ENCODE data around the gene SYNPO2L.
A peak's percentile ranks its signal among the peaks of the same experiment; 100 is the strongest.

The SYNPO2L gene

DNA sequence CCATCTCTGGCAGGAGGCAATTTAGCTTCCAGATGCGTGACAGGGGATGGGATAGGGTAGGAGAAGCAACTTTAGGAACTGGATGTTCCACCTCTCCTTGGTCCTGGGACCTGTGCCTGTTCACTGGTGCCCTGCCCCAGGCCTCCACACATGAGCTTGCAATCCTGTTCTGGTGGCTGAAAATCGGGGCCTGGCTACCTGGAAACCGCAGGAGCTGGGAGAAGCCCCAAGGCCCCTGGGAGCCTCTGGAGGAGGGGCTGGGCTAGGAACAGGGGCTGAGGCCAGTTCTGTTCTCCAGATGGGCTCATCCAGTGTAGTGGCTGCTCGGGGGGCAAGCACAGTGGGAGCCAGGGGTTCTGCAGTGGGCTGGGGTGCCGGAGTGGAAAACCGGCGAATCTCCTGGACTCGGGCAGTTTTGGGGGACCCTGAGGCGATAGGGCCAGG, 9.2 kb downstream of the SYNPO2L start:
- no peak for DNase-seq (ENCODE audit: low spot score)
- no peak overlapping the region for H3K27ac ChIP-seq (replicated peaks; ENCODE audit: low read length)

GRCh38 chr10:73645251-73645650, 10.6 kb downstream of the SYNPO2L start:
- no peaks in the 10 kb centered on the region for H3K36me3 ChIP-seq (replicated peaks in 1 of 2; ENCODE audit: control insufficient read depth in 2 of 2, insufficient read depth in 2 of 2, low read length in 2 of 2)
- no peak overlapping the region for H4K8ac ChIP-seq (ENCODE audit: low read depth, low read length)
- no peak overlapping the region for H3K4me2 ChIP-seq (ENCODE audit: insufficient read depth, low read length, poor library complexity, severe bottlenecking)
- H3K9ac ChIP-seq (ENCODE audit: low read depth, low read length, poor library complexity): no peak overlapping the region
- H2BK120ac ChIP-seq (ENCODE audit: low read depth, low read length): no peak overlapping the region
- no peak overlapping the region for H2AK5ac ChIP-seq (ENCODE audit: low read depth, low read length)
- H2AFZ ChIP-seq (ENCODE audit: low read length): peak overlapping the region; percentile 79
- no peak overlapping the region for H3K18ac ChIP-seq (ENCODE audit: low read length)
- peaks cover 0 to 23% of the 10 kb centered on the region in 2 donors for H3K4me1 ChIP-seq (ENCODE audit: control insufficient read depth in 2 of 2, insufficient read depth in 1 of 2, low read depth in 1 of 2, low read length in 2 of 2)
- no peaks in the 10 kb centered on the region for H3K9me3 ChIP-seq (replicated peaks in 1 of 2; ENCODE audit: control insufficient read depth in 2 of 2, insufficient read depth in 1 of 2, low read depth in 1 of 2, low read length in 2 of 2)
- H4K91ac ChIP-seq (ENCODE audit: low read depth, low read length, poor library complexity): no peak overlapping the region
- H3K4me3 ChIP-seq (ENCODE audit: low read length in 2 of 2): no peak overlapping the region
- no peak overlapping the region for H3K4ac ChIP-seq (ENCODE audit: low read length)
- no peak overlapping the region for H2BK12ac ChIP-seq (ENCODE audit: low read length)
- H2BK15ac ChIP-seq (ENCODE audit: low read length): peak overlapping the region; percentile 11
- H3K14ac ChIP-seq (ENCODE audit: low read length): no peak overlapping the region
- DNase-seq (ENCODE audit: low spot score): no peak
- no peak overlapping the region for H3K27ac ChIP-seq (replicated peaks; ENCODE audit: low read length)
- H2BK5ac ChIP-seq (ENCODE audit: low read length): no peak overlapping the region
- peaks cover 0 to 4% (median 0%) of the 10 kb centered on the region in 3 experiments for H3K27me3 ChIP-seq (ENCODE audit: control insufficient read depth in 3 of 3, insufficient read depth in 3 of 3, low read depth in 1 of 3, low read length in 3 of 3)
- no peak overlapping the region for H3K23ac ChIP-seq (ENCODE audit: low read depth, low read length, poor library complexity)
- H3K79me1 ChIP-seq (ENCODE audit: low read depth, low read length): no peaks in the 10 kb centered on the region
- WGBS, 2 donors (ENCODE audit: extremely low coverage in 2 of 2, insufficient read length in 2 of 2, insufficient replicate concordance in 1 of 2): 100% methylated on average over 1 of the region's 3 CpGs

More for the DNA sequence above, 9.2 kb downstream of the SYNPO2L start:
- Histone ChIP-seq H4K8ac (ENCODE audit: low read depth, low read length) (peak overlapping the region; percentile 89), H3K79me1 (ENCODE audit: low read depth, low read length) (peaks cover 1% of the 10 kb centered on the region), H4K91ac (ENCODE audit: low read depth, low read length, poor library complexity) (no peak overlapping the region), H3K4me3 (ENCODE audit: low read length in 2 of 2) (no peak overlapping the region), H2BK15ac (ENCODE audit: low read length) (peak overlapping the region; percentile 98), H3K36me3 (replicated peaks in 1 of 2; ENCODE audit: control insufficient read depth in 2 of 2, insufficient read depth in 2 of 2, low read length in 2 of 2) (no peaks in the 10 kb centered on the region), H2BK5ac (ENCODE audit: low read length) (peak overlapping the region; percentile 95), H3K23ac (ENCODE audit: low read depth, low read length, poor library complexity) (no peak overlapping the region), H2BK120ac (ENCODE audit: low read depth, low read length) (no peak overlapping the region), H2AK5ac (ENCODE audit: low read depth, low read length) (peak overlapping the region; percentile 91), H3K18ac (ENCODE audit: low read length) (peak overlapping the region; percentile 96), H3K4me2 (ENCODE audit: insufficient read depth, low read length, poor library complexity, severe bottlenecking) (no peak overlapping the region), H2AFZ (ENCODE audit: low read length) (peak overlapping the region; percentile 95), H3K9ac (ENCODE audit: low read depth, low read length, poor library complexity) (peak overlapping the region; percentile 25), H3K14ac (ENCODE audit: low read length) (no peak overlapping the region), H3K27me3 (ENCODE audit: control insufficient read depth in 3 of 3, insufficient read depth in 3 of 3, low read depth in 1 of 3, low read length in 3 of 3) (no peaks in the 10 kb centered on the region), H3K4ac (ENCODE audit: low read length) (peak overlapping the region; percentile 62), H2BK12ac (ENCODE audit: low read length) (no peak overlapping the region), H3K4me1 (ENCODE audit: control insufficient read depth in 2 of 2, insufficient read depth in 1 of 2, low read depth in 1 of 2, low read length in 2 of 2) (peaks cover 0 to 23% of the 10 kb centered on the region in 2 donors), H3K9me3 (replicated peaks in 1 of 2; ENCODE audit: control insufficient read depth in 2 of 2, insufficient read depth in 1 of 2, low read depth in 1 of 2, low read length in 2 of 2) (no peaks in the 10 kb centered on the region)
- WGBS, 2 donors (ENCODE audit: extremely low coverage in 2 of 2, insufficient read length in 2 of 2, insufficient replicate concordance in 1 of 2): no CpG with 5 or more reads among the region's 9 CpGs

- no peak overlapping the region for H3K18ac ChIP-seq (ENCODE audit: low read length)
- no CpG with 5 or more reads among the region's 1 CpG for WGBS, 2 donors (ENCODE audit: extremely low coverage in 2 of 2, insufficient read length in 2 of 2, insufficient replicate concordance in 1 of 2)
- H2AK5ac ChIP-seq (ENCODE audit: low read depth, low read length): no peak overlapping the region
- H3K4me1 ChIP-seq (ENCODE audit: control insufficient read depth in 2 of 2, insufficient read depth in 1 of 2, low read depth in 1 of 2, low read length in 2 of 2): peaks cover 0 to 23% of the 10 kb centered on the region in 2 donors
- H3K23ac ChIP-seq (ENCODE audit: low read depth, low read length, poor library complexity): no peak overlapping the region
- H2BK15ac ChIP-seq (ENCODE audit: low read length): peak overlapping the region; percentile 11
- no peak overlapping the region for H2BK12ac ChIP-seq (ENCODE audit: low read length)
- no peak overlapping the region for H3K4ac ChIP-seq (ENCODE audit: low read length)
- no peak for DNase-seq (ENCODE audit: low spot score)
- H3K27ac ChIP-seq (replicated peaks; ENCODE audit: low read length): no peak overlapping the region
- H3K4me2 ChIP-seq (ENCODE audit: insufficient read depth, low read length, poor library complexity, severe bottlenecking): no peak overlapping the region
- no peak overlapping the region for H3K9ac ChIP-seq (ENCODE audit: low read depth, low read length, poor library complexity)
- H4K91ac ChIP-seq (ENCODE audit: low read depth, low read length, poor library complexity): no peak overlapping the region
- H3K14ac ChIP-seq (ENCODE audit: low read length): no peak overlapping the region
- H3K36me3 ChIP-seq (replicated peaks in 1 of 2; ENCODE audit: control insufficient read depth in 2 of 2, insufficient read depth in 2 of 2, low read length in 2 of 2): no peaks in the 10 kb centered on the region
- no peak overlapping the region for H2BK120ac ChIP-seq (ENCODE audit: low read depth, low read length)
- H2BK5ac ChIP-seq (ENCODE audit: low read length): no peak overlapping the region
- H3K4me3 ChIP-seq (ENCODE audit: low read length in 2 of 2): no peak overlapping the region
- no peaks in the 10 kb centered on the region for H3K79me1 ChIP-seq (ENCODE audit: low read depth, low read length)
- peaks cover 0 to 4% (median 0%) of the 10 kb centered on the region in 3 experiments for H3K27me3 ChIP-seq (ENCODE audit: control insufficient read depth in 3 of 3, insufficient read depth in 3 of 3, low read depth in 1 of 3, low read length in 3 of 3)
- no peak overlapping the region for H4K8ac ChIP-seq (ENCODE audit: low read depth, low read length)
- H3K9me3 ChIP-seq (replicated peaks in 1 of 2; ENCODE audit: control insufficient read depth in 2 of 2, insufficient read depth in 1 of 2, low read depth in 1 of 2, low read length in 2 of 2): no peaks in the 10 kb centered on the region
- H2AFZ ChIP-seq (ENCODE audit: low read length): peak overlapping the region; percentile 79
These were observed 11.1 kb downstream of the SYNPO2L start for GRCh38 chr10:73644767-73645166.

DNA sequence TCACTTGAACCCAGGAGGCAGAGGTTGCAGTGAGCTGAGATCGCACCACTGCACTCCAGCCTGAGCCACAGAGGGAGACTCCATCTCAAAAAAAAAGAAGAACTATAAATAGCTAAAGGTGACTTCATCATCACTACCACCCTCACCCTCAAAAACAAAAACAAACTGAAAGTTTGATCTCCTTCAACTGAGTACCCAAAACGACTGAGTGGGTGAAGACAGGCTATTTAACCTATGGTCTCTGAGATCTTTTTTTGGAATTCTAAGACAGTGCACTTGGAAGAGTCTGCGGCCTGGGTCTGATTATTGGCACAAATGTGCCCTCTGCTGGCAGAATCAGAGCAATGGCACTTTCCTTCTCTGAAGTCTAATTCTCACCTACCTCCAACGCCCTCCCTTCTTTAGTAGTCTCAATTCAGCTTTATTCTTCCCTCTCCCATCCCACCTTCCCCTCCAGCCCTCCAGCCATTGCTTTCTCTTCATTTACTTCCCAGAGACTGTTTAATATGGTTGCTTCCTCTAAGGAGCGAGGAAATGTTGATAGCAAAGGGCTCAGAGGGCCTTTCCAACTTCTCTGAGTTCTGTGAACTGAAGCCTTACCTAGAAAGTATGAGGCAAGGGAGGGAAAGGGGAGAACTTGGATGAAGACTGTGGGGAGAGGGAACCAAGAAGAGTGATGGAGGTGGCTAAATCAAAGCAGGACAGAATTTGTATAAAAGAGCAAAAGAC, 11.7 kb downstream of the SYNPO2L start:
- no peak overlapping the region for H3K18ac ChIP-seq (ENCODE audit: low read length)
- H3K9me3 ChIP-seq (replicated peaks in 1 of 2; ENCODE audit: control insufficient read depth in 2 of 2, insufficient read depth in 1 of 2, low read depth in 1 of 2, low read length in 2 of 2): no peaks in the 10 kb centered on the region
- no peak overlapping the region for H2BK5ac ChIP-seq (ENCODE audit: low read length)
- H3K36me3 ChIP-seq (replicated peaks in 1 of 2; ENCODE audit: control insufficient read depth in 2 of 2, insufficient read depth in 2 of 2, low read length in 2 of 2): no peaks in the 10 kb centered on the region
- H3K14ac ChIP-seq (ENCODE audit: low read length): no peak overlapping the region
- H3K9ac ChIP-seq (ENCODE audit: low read depth, low read length, poor library complexity): no peak overlapping the region
- H4K8ac ChIP-seq (ENCODE audit: low read depth, low read length): no peak overlapping the region
- H2BK120ac ChIP-seq (ENCODE audit: low read depth, low read length): no peak overlapping the region
- peak; percentile 69 for DNase-seq (ENCODE audit: low spot score)
- no peak overlapping the region for H3K27ac ChIP-seq (replicated peaks; ENCODE audit: low read length)
- H3K4me1 ChIP-seq (ENCODE audit: control insufficient read depth in 2 of 2, insufficient read depth in 1 of 2, low read depth in 1 of 2, low read length in 2 of 2): peaks cover 0 to 23% of the 10 kb centered on the region in 2 donors
- H3K4me3 ChIP-seq (ENCODE audit: low read length in 2 of 2): no peak overlapping the region
- H2BK12ac ChIP-seq (ENCODE audit: low read length): no peak overlapping the region
- no peak overlapping the region for H3K23ac ChIP-seq (ENCODE audit: low read depth, low read length, poor library complexity)
- H3K4me2 ChIP-seq (ENCODE audit: insufficient read depth, low read length, poor library complexity, severe bottlenecking): no peak overlapping the region
- WGBS, 2 donors (ENCODE audit: extremely low coverage in 2 of 2, insufficient read length in 2 of 2, insufficient replicate concordance in 1 of 2): no CpG with 5 or more reads among the region's 5 CpGs
- H4K91ac ChIP-seq (ENCODE audit: low read depth, low read length, poor library complexity): no peak overlapping the region
- no peak overlapping the region for H2AK5ac ChIP-seq (ENCODE audit: low read depth, low read length)
- H3K27me3 ChIP-seq (ENCODE audit: control insufficient read depth in 3 of 3, insufficient read depth in 3 of 3, low read depth in 1 of 3, low read length in 3 of 3): peaks cover 0 to 4% (median 0%) of the 10 kb centered on the region in 3 experiments
- no peak overlapping the region for H3K4ac ChIP-seq (ENCODE audit: low read length)
- no peak overlapping the region for H2BK15ac ChIP-seq (ENCODE audit: low read length)
- no peaks in the 10 kb centered on the region for H3K79me1 ChIP-seq (ENCODE audit: low read depth, low read length)
- peak overlapping the region; percentile 79 for H2AFZ ChIP-seq (ENCODE audit: low read length)
